Hepatocyte (in vitro differentiated cells): Measurements from ENCODE around the gene PLXNB3. TPM values are rescaled to one million over a fixed set of nuclear protein-coding genes. Genes with fewer than 3 reads are reported as not detected.
A peak's percentile ranks its signal among the peaks of the same experiment; 100 is the strongest.

Experiments
- DNase-seq: peaks from one replicate; pipeline ENCODE4 v3.0.0-alpha.2; 2016; ENCODE audit warnings: low spot score
- H2AFZ ChIP-seq: fragments of 200-600 bp; sonication (generic); 2 replicates; pipeline ENCODE4 v1.6.0; 2016; ENCODE audit warnings: antibody characterized with exemption, mild to moderate bottlenecking
- H3K27ac ChIP-seq: fragments of 200-600 bp; sonication (generic); 2 replicates; pipeline ENCODE4 v1.5.1; 2016; ENCODE audit warnings: mild to moderate bottlenecking
- H3K27me3 ChIP-seq: fragments of 200-600 bp; sonication (generic); 2 replicates; pipeline ENCODE4 v1.6.1; 2016
- H3K36me3 ChIP-seq: fragments of 200-600 bp; sonication (generic); replicated peaks from 2 replicates; pipeline ENCODE4 v1.5.1; 2016; ENCODE audit warnings: low read depth; ENCODE audit not compliant: insufficient read depth
- H3K4me1 ChIP-seq: fragments of 200-600 bp; sonication (generic); 2 replicates; pipeline ENCODE4 v1.5.1; 2016; ENCODE audit warnings: mild to moderate bottlenecking, moderate library complexity; ENCODE audit not compliant: insufficient read depth
- H3K4me2 ChIP-seq: fragments of 200-600 bp; sonication (generic); 2 replicates; pipeline ENCODE4 v1.6.0; 2016
- H3K4me3 ChIP-seq: fragments of 200-600 bp; sonication (generic); 2 replicates; pipeline ENCODE4 v1.5.1; 2016; ENCODE audit warnings: mild to moderate bottlenecking
- H3K79me2 ChIP-seq: fragments of 200-600 bp; sonication (generic); 2 replicates; pipeline ENCODE4 v1.6.0; 2017; ENCODE audit warnings: mild to moderate bottlenecking
- H3K9me2 ChIP-seq: fragments of 200-600 bp; sonication (generic); replicated peaks from 2 replicates; pipeline ENCODE4 v1.6.0; 2017; ENCODE audit warnings: mild to moderate bottlenecking; ENCODE audit not compliant: insufficient read depth
- H3K9me3 ChIP-seq: fragments of 200-600 bp; sonication (generic); 2 replicates; pipeline ENCODE4 v1.5.1; 2016; ENCODE audit warnings: low read depth, mild to moderate bottlenecking
- H4K20me1 ChIP-seq: fragments of 200-600 bp; sonication (generic); 2 replicates; pipeline ENCODE4 v1.6.0; 2016; ENCODE audit warnings: mild to moderate bottlenecking; ENCODE audit not compliant: insufficient read depth, poor library complexity, severe bottlenecking
- CTCF ChIP-seq: fragments of 200-600 bp; sonication (generic); IDR thresholded peaks from 2 replicates; pipeline ENCODE4 v1.5.1; 2016; ENCODE audit warnings: antibody characterized with exemption, mild to moderate bottlenecking; ENCODE audit not compliant: poor library complexity
- EZH2 ChIP-seq: fragments of 200-600 bp; sonication (generic); IDR thresholded peaks from 2 replicates; pipeline ENCODE4 v1.6.1; 2016; ENCODE audit warnings: antibody characterized with exemption, mild to moderate bottlenecking, borderline replicate concordance
- EZH2phosphoT487 ChIP-seq: fragments of 200-600 bp; sonication (generic); IDR thresholded peaks from one replicate; pipeline ENCODE4 v1.6.1; 2018; ENCODE audit warnings: antibody characterized with exemption, mild to moderate bottlenecking, low read depth, moderate library complexity; ENCODE audit not compliant: unreplicated experiment, severe bottlenecking
- WGBS: methylation state at CpG from one replicate; pipeline ENCODE4 v1.1.6; 2016; ENCODE audit warnings: low lambda C conversion rate; ENCODE audit errors: missing lambda C conversion rate; 5-methylcytosine and 5-hydroxymethylcytosine counted together
- polyA plus RNA-seq: library from polyadenylated mRNA; unstranded; fragments of >200 nt; fragmentation: Nextera tagmentation; extraction: Ambion mirVana; gene quantifications from 2 replicates; pipeline ENCODE4 v1.2.1, GENCODE V29; 2016
- total RNA-seq: library from RNA; depleted of rRNA; stranded (reverse); fragments of >200 nt; gene quantifications from 2 replicates; pipeline ENCODE4 v1.2.3, GENCODE V29; 2014

Gene PLXNB3
- total and polyA plus RNA-seq, 2 experiments from 2014 or later, result 0.27 to 0.87 TPM

- peaks cover 5% of the 10 kb centered on the region for H3K4me1 ChIP-seq
- no peak overlapping the region for H3K4me3 ChIP-seq
- no peak overlapping the region for H3K27ac ChIP-seq
- H3K36me3 ChIP-seq, result no peaks in the 10 kb centered on the region
- H3K79me2 ChIP-seq, result no peaks in the 10 kb centered on the region
- no peaks in the 10 kb centered on the region for H3K27me3 ChIP-seq
- WGBS, result 89% methylated on average over 18 of the region's 18 CpGs
- H4K20me1 ChIP-seq, result no peaks in the 10 kb centered on the region
- no peaks in the 10 kb centered on the region for H3K9me2 ChIP-seq
- no peak for TF ChIP-seq EZH2phosphoT487
- no peak overlapping the region for H2AFZ ChIP-seq
- H3K4me2 ChIP-seq, result no peak overlapping the region
- DNase-seq, result no peak
- H3K9me3 ChIP-seq, result no peaks in the 10 kb centered on the region
Measured at GRCh38 chrX:153763298-153763932, 634 bp upstream of the PLXNB3 start.

- Histone ChIP-seq H3K4me2 (no peak overlapping the region), H3K36me3 (no peaks in the 10 kb centered on the region), H4K20me1 (no peaks in the 10 kb centered on the region), H3K4me1 (peaks cover 5% of the 10 kb centered on the region), H3K27ac (no peak overlapping the region), H3K79me2 (no peaks in the 10 kb centered on the region), H3K4me3 (no peak overlapping the region), H3K9me3 (no peaks in the 10 kb centered on the region), H3K9me2 (no peaks in the 10 kb centered on the region), H3K27me3 (no peaks in the 10 kb centered on the region), H2AFZ (no peak overlapping the region)
- DNase-seq, result no peak
- 94% methylated on average over 7 of the region's 7 CpGs for WGBS
- TF ChIP-seq CTCF (no peak), EZH2phosphoT487 (no peak), EZH2 (no peak)
Measured at GRCh38 chrX:153764786-153765137, 713 bp downstream of the PLXNB3 start.

- WGBS, result 80% methylated on average over 18 of the region's 27 CpGs
- Histone ChIP-seq H3K27me3 (no peaks in the 10 kb centered on the region), H3K4me2 (peak overlapping the region; percentile 69), H3K9me3 (no peaks in the 10 kb centered on the region), H3K4me3 (no peak overlapping the region), H3K9me2 (no peaks in the 10 kb centered on the region), H4K20me1 (no peaks in the 10 kb centered on the region), H3K27ac (peak overlapping the region; percentile 75), H3K79me2 (no peaks in the 10 kb centered on the region), H2AFZ (no peak overlapping the region), H3K36me3 (no peaks in the 10 kb centered on the region), H3K4me1 (peaks cover 5% of the 10 kb centered on the region)
- TF ChIP-seq EZH2, result no peak
- TF ChIP-seq EZH2phosphoT487, result no peak
- TF ChIP-seq CTCF, result no peak
- no peak for DNase-seq
Measured at GRCh38 chrX:153765138-153766079, 1.4 kb downstream of the PLXNB3 start.
